Calu3 (cell line): Measurements from ENCODE around the gene PPIP5K1. TPM values are rescaled to one million over a fixed set of nuclear protein-coding genes. Genes with fewer than 3 reads are reported as not detected.

ENCODE experiments used
- BruUV-seq: library from RNA; stranded (reverse); fragments of 400-500 nt; replicated peaks from 2 replicates; lab custom pipeline; 2021; lab: Mats Ljungman, UMichigan
- CTCF ChIA-PET: fragments of 300-600 bp; sonication (Branson Sonifier 250); formaldehyde crosslinking; loops from one replicate; lab custom pipeline; 2022; ENCODE audit warnings: antibody characterized with exemption; lab: Charles Lee
- DNase-seq: peaks from one replicate; pipeline ENCODE4 v3.0.0; 2022
- H3K27ac Mint-ChIP-seq: one replicate; pipeline ENCODE4 v1.8.0; 2022; ENCODE audit warnings: mixed read lengths; ENCODE audit not compliant: unreplicated experiment
- H3K27me3 Mint-ChIP-seq: one replicate; pipeline ENCODE4 v1.8.0; 2022; ENCODE audit warnings: mixed read lengths; ENCODE audit not compliant: unreplicated experiment
- H3K36me3 Mint-ChIP-seq: one replicate; pipeline ENCODE4 v1.8.0; 2022; ENCODE audit warnings: mild to moderate bottlenecking, moderate library complexity, mixed read lengths; ENCODE audit not compliant: insufficient read depth, unreplicated experiment
- H3K4me1 Mint-ChIP-seq: one replicate; pipeline ENCODE4 v1.8.0; 2022; ENCODE audit warnings: mild to moderate bottlenecking, low read depth, mixed read lengths; ENCODE audit not compliant: unreplicated experiment
- H3K4me3 Mint-ChIP-seq: one replicate; pipeline ENCODE4 v1.8.0; 2022; ENCODE audit warnings: mild to moderate bottlenecking, low read depth, moderate library complexity, mixed read lengths; ENCODE audit not compliant: unreplicated experiment
- H3K9me3 Mint-ChIP-seq: one replicate; pipeline ENCODE4 v1.8.0; 2022; ENCODE audit warnings: low read depth, mixed read lengths; ENCODE audit not compliant: unreplicated experiment
- CTCF ChIP-seq: fragments of 200-600 bp; IDR thresholded peaks from one replicate; pipeline ENCODE4 v1.8.0; 2022; ENCODE audit warnings: antibody characterized with exemption; ENCODE audit not compliant: unreplicated experiment
- intact Hi-C: fragments of 100-400 bp; cut with micrococcal nuclease; formaldehyde crosslinking; loops from one replicate; pipeline ENCODE4 v1.10.0; 2022; ENCODE audit not compliant: unreplicated experiment
- total RNA-seq: library from RNA; stranded (reverse); gene quantifications from 2 replicates; pipeline ENCODE4 v1.2.3, GENCODE V29; 2022

Gene PPIP5K1
- total RNA-seq, 1 experiment from 2014 or later, result 29.4 TPM

GRCh38 chr15:43528542-43529007 is 61.4 kb downstream of the PPIP5K1 start:
- H3K36me3 Mint-ChIP-seq, result no peaks in the 10 kb centered on the region
- intact Hi-C loops, result no loop called here
- BruUV-seq, result no TSS peak
- no peak overlapping the region for H3K4me3 Mint-ChIP-seq
- H3K9me3 Mint-ChIP-seq, result no peaks in the 10 kb centered on the region
- H3K27ac Mint-ChIP-seq, result no peak overlapping the region
- H3K27me3 Mint-ChIP-seq, result peaks cover 31% of the 10 kb centered on the region
- no peak for DNase-seq
- CTCF ChIA-PET, result no interaction called here
- no peaks in the 10 kb centered on the region for H3K4me1 Mint-ChIP-seq
- no peak for TF ChIP-seq CTCF

- intact Hi-C loops, result no loop called here
- BruUV-seq, result no TSS peak
- Mint-ChIP-seq H3K9me3 (no peaks in the 10 kb centered on the region), H3K4me1 (no peaks in the 10 kb centered on the region), H3K27ac (no peak overlapping the region), H3K4me3 (no peak overlapping the region), H3K36me3 (no peaks in the 10 kb centered on the region), H3K27me3 (peaks cover 37% of the 10 kb centered on the region)
- TF ChIP-seq CTCF, result no peak
- no peak for DNase-seq
- CTCF ChIA-PET, result interaction anchor here (0.9 kb wide), 1 partner anchor 14 kb away, joined by 3 read pairs; no protein-coding TSS in a partner anchor
These were observed 62.0 kb downstream of the PPIP5K1 start for GRCh38 chr15:43527802-43528541.

- H3K36me3 Mint-ChIP-seq, result no peaks in the 10 kb centered on the region
These were observed 62.8 kb downstream of the PPIP5K1 start for GRCh38 chr15:43527016-43527801.

More at GRCh38 chr15:43527016-43527801, 62.8 kb downstream of the PPIP5K1 start:
- Mint-ChIP-seq H3K27ac (no peak overlapping the region), H3K4me1 (no peaks in the 10 kb centered on the region), H3K4me3 (no peak overlapping the region), H3K27me3 (peaks cover 44% of the 10 kb centered on the region), H3K9me3 (no peaks in the 10 kb centered on the region)
- DNase-seq, result no peak
- CTCF ChIA-PET, result interaction anchor here (0.6 to 0.9 kb wide), 2 partner anchors 10 to 13 kb away, joined by 3 to 4 read pairs; no protein-coding TSS in a partner anchor
- intact Hi-C loops, result no loop called here
- no TSS peak for BruUV-seq
- TF ChIP-seq CTCF, result no peak
